ENCODE measurements around the gene SLC2A2. TPM values are rescaled to one million over a fixed set of nuclear protein-coding genes. Genes with fewer than 3 reads are reported as not detected.

The SLC2A2 gene
- total RNA-seq, 1 experiment from 2014 or later: 0.03 TPM

GRCh38 chr3:171044835-171045793 lies 18.6 kb upstream of the SLC2A2 start:
- Histone ChIP-seq H3K36me3 (no peaks in the 10 kb centered on the region), H3K9me3 (no peaks in the 10 kb centered on the region), H3K27me3 (no peaks in the 10 kb centered on the region; the same call in 1 of the 2 replicates), H3K4me3 (no peak overlapping the region)
- no peak for DNase-seq

GRCh38 chr3:171044384-171044783 lies 17.9 kb upstream of the SLC2A2 start:
- H3K4me3 ChIP-seq: no peak overlapping the region
- no peak for DNase-seq
- H3K36me3 ChIP-seq: no peaks in the 10 kb centered on the region
- H3K27me3 ChIP-seq: no peaks in the 10 kb centered on the region; the same call in 1 of the 2 replicates
- H3K9me3 ChIP-seq: no peaks in the 10 kb centered on the region

GRCh38 chr3:171039674-171040073 lies 13.2 kb upstream of the SLC2A2 start:
- no peaks in the 10 kb centered on the region; the same call in 1 of the 2 replicates for H3K27me3 ChIP-seq
- no peak overlapping the region for H3K4me3 ChIP-seq
- no peaks in the 10 kb centered on the region for H3K36me3 ChIP-seq
- no peak for DNase-seq
- no peaks in the 10 kb centered on the region for H3K9me3 ChIP-seq

GRCh38 chr3:171038342-171038741 lies 11.8 kb upstream of the SLC2A2 start:
- no peaks in the 10 kb centered on the region for H3K36me3 ChIP-seq
- H3K9me3 ChIP-seq: no peaks in the 10 kb centered on the region
- DNase-seq: no peak
- H3K27me3 ChIP-seq: no peaks in the 10 kb centered on the region; the same call in 1 of the 2 replicates
- H3K4me3 ChIP-seq: no peak overlapping the region

- no peaks in the 10 kb centered on the region for H3K36me3 ChIP-seq
- no peaks in the 10 kb centered on the region for H3K9me3 ChIP-seq
- H3K4me3 ChIP-seq: peak overlapping the region; percentile 27
- H3K27me3 ChIP-seq: no peaks in the 10 kb centered on the region
- peak; percentile 77 for DNase-seq
Observed at GRCh38 chr3:171028779-171029232, 2.3 kb upstream of the SLC2A2 start.

GRCh38 chr3:171028025-171028778 lies 1.7 kb upstream of the SLC2A2 start:
- DNase-seq: peak; percentile 91
- Histone ChIP-seq H3K36me3 (no peaks in the 10 kb centered on the region), H3K9me3 (no peaks in the 10 kb centered on the region), H3K4me3 (peak overlapping the region; percentile 27), H3K27me3 (no peaks in the 10 kb centered on the region)

- Histone ChIP-seq H3K36me3 (no peaks in the 10 kb centered on the region), H3K9me3 (no peaks in the 10 kb centered on the region), H3K27me3 (no peaks in the 10 kb centered on the region), H3K4me3 (no peak overlapping the region)
- DNase-seq: no peak
Observed at GRCh38 chr3:171023566-171023965, 3.0 kb downstream of the SLC2A2 start.

GRCh38 chr3:171021377-171021776 lies 5.1 kb downstream of the SLC2A2 start:
- Histone ChIP-seq H3K36me3 (no peaks in the 10 kb centered on the region), H3K4me3 (no peak overlapping the region), H3K9me3 (no peaks in the 10 kb centered on the region), H3K27me3 (no peaks in the 10 kb centered on the region)
- no peak for DNase-seq

GRCh38 chr3:171018156-171018935 lies 8.2 kb downstream of the SLC2A2 start:
- DNase-seq: no peak
- H3K4me3 ChIP-seq: no peak overlapping the region
- no peaks in the 10 kb centered on the region for H3K9me3 ChIP-seq
- H3K27me3 ChIP-seq: no peaks in the 10 kb centered on the region
- H3K36me3 ChIP-seq: no peaks in the 10 kb centered on the region

- Histone ChIP-seq H3K4me3 (no peak overlapping the region), H3K9me3 (no peaks in the 10 kb centered on the region), H3K27me3 (no peaks in the 10 kb centered on the region), H3K36me3 (no peaks in the 10 kb centered on the region)
- DNase-seq: no peak
Observed at GRCh38 chr3:171013822-171014748, 12.4 kb downstream of the SLC2A2 start.

- Histone ChIP-seq H3K36me3 (no peaks in the 10 kb centered on the region), H3K4me3 (no peak overlapping the region), H3K9me3 (no peaks in the 10 kb centered on the region), H3K27me3 (no peaks in the 10 kb centered on the region)
- no peak for DNase-seq
Observed at GRCh38 chr3:171011873-171012336, 14.6 kb downstream of the SLC2A2 start.

- Histone ChIP-seq H3K9me3 (no peaks in the 10 kb centered on the region), H3K27me3 (no peaks in the 10 kb centered on the region), H3K36me3 (no peaks in the 10 kb centered on the region), H3K4me3 (no peak overlapping the region)
- DNase-seq: no peak
Observed at GRCh38 chr3:171011109-171011872, 15.2 kb downstream of the SLC2A2 start.

GRCh38 chr3:171007316-171007715 lies 19.2 kb downstream of the SLC2A2 start:
- H3K36me3 ChIP-seq: no peaks in the 10 kb centered on the region
- DNase-seq: no peak
- H3K9me3 ChIP-seq: no peaks in the 10 kb centered on the region
- H3K27me3 ChIP-seq: no peaks in the 10 kb centered on the region
- no peak overlapping the region for H3K4me3 ChIP-seq

- no peaks in the 10 kb centered on the region for H3K9me3 ChIP-seq
Observed at GRCh38 chr3:171005648-171006047, 20.9 kb downstream of the SLC2A2 start.

More at GRCh38 chr3:171005648-171006047, 20.9 kb downstream of the SLC2A2 start:
- no peaks in the 10 kb centered on the region for H3K36me3 ChIP-seq
- no peaks in the 10 kb centered on the region for H3K27me3 ChIP-seq
- H3K4me3 ChIP-seq: no peak overlapping the region
- peak; percentile 47 for DNase-seq
